B cell (primary cell): ENCODE measurements around the gene BCKDHA. TPM values are rescaled to one million over a fixed set of nuclear protein-coding genes. Genes with fewer than 3 reads are reported as not detected.

Experiments
- ATAC-seq: fragments of 200-7000 bp; cut with Tn5 transposase; one replicate; pipeline ENCODE4 v1.10.0; 2021; ENCODE audit warnings: low read depth, mild to moderate bottlenecking, moderate number of reproducible peaks, moderate library complexity
- CTCF ChIA-PET: fragments of 350-600 bp; sonication (Branson Sonifier 250); formaldehyde crosslinking; loops from one replicate; lab custom pipeline; 2021; ENCODE audit warnings: antibody characterized with exemption, inconsistent platforms; lab: Charles Lee
- POLR2A ChIA-PET: fragments of 350-600 bp; sonication (Branson Sonifier 250); formaldehyde crosslinking; loops from one replicate; lab custom pipeline; 2021; ENCODE audit warnings: antibody characterized with exemption; lab: Charles Lee
- DNase-seq: peaks from one replicate; pipeline ENCODE4 v3.0.0; 2013
- H2AFZ ChIP-seq: 2 replicates; pipeline ENCODE4 v1.6.1; 2012; ENCODE audit warnings: mild to moderate bottlenecking, low read depth, low read length; ENCODE audit not compliant: insufficient read depth, poor library complexity, severe bottlenecking
- H3K27ac ChIP-seq, 2 donors: 1 replicate in 1 of 2; 2 replicates in 1 of 2; pipeline ENCODE4 v1.5.1; 2012 to 2013; ENCODE audit warnings: low read length in 2 of 2, mild to moderate bottlenecking in 2 of 2, moderate library complexity in 1 of 2
- H3K27me3 ChIP-seq, 4 experiments: fragments of 200-600 bp in 1 of 4; sonication (generic) in 1 of 4; replicated peaks in 1 of 4; 1 replicate in 2 of 4; 2 replicates in 2 of 4; pipeline versions ENCODE4 v1.6.1 to v1.7.0; 2013 to 2016; ENCODE audit warnings: low read length in 3 of 4, mild to moderate bottlenecking in 2 of 4, mixed read lengths in 1 of 4, moderate library complexity in 1 of 4; ENCODE audit not compliant: insufficient read depth in 4 of 4, control insufficient read depth in 3 of 4; ENCODE audit errors: control extremely low read depth in 1 of 4
- H3K36me3 ChIP-seq, 2 experiments: replicated peaks in 1 of 2; 1 replicate in 1 of 2; 2 replicates in 1 of 2; pipeline versions ENCODE4 v1.6.1 to v1.7.1; 2013; ENCODE audit warnings: low read length in 1 of 2; ENCODE audit not compliant: insufficient read depth in 2 of 2, control insufficient read depth in 1 of 2; ENCODE audit errors: control extremely low read depth in 1 of 2, extremely low read depth in 1 of 2
- H3K4me1 ChIP-seq, 2 donors: fragments of 200-600 bp in 1 of 2; sonication (generic) in 1 of 2; 1 replicate in 1 of 2; 2 replicates in 1 of 2; pipeline versions ENCODE4 v1.5.1 to v1.6.1; 2013 to 2017; ENCODE audit warnings: low read length in 2 of 2; ENCODE audit not compliant: control insufficient read depth in 2 of 2, insufficient read depth in 2 of 2
- H3K4me2 ChIP-seq: replicated peaks from 2 replicates; pipeline ENCODE3; 2012; ENCODE audit warnings: mild to moderate bottlenecking, low read depth, low read length; ENCODE audit not compliant: poor library complexity, severe bottlenecking
- H3K4me3 ChIP-seq, 5 experiments: fragments of 200-600 bp in 1 of 5; sonication (generic) in 1 of 5; 1 replicate in 3 of 5; 2 replicates in 2 of 5; pipeline versions ENCODE4 v1.5.1 to v1.7.0; 2011 to 2016; ENCODE audit warnings: low read length in 4 of 5, mild to moderate bottlenecking in 4 of 5, low read depth in 2 of 5, control low read depth in 1 of 5, moderate library complexity in 1 of 5; ENCODE audit not compliant: insufficient read depth in 1 of 5; ENCODE audit errors: control extremely low read depth in 1 of 5, extremely low read depth in 1 of 5
- H3K79me2 ChIP-seq: fragments of 200-600 bp; sonication (generic); one replicate; pipeline ENCODE4 v1.6.0; 2016; ENCODE audit warnings: low read length; ENCODE audit not compliant: control insufficient read depth, insufficient read depth
- H3K9ac ChIP-seq: fragments of 200-600 bp; sonication (generic); 2 replicates; pipeline ENCODE4 v1.6.1; 2017; ENCODE audit warnings: mild to moderate bottlenecking, low read length, moderate library complexity
- H3K9me3 ChIP-seq, 3 donors: one replicate each; pipeline versions ENCODE4 v1.6.1 to v1.7.1; 2013; ENCODE audit warnings: low read length in 2 of 3; ENCODE audit not compliant: control insufficient read depth in 2 of 3, insufficient read depth in 1 of 3; ENCODE audit errors: control extremely low read depth in 1 of 3
- H4K20me1 ChIP-seq: 2 replicates; pipeline ENCODE4 v1.6.0; 2012; ENCODE audit warnings: mild to moderate bottlenecking, low read length; ENCODE audit not compliant: insufficient read depth, control insufficient read depth, poor library complexity, severe bottlenecking
- H3K27ac Mint-ChIP-seq: one replicate; pipeline ENCODE4 v1.8.0; 2021; ENCODE audit warnings: mixed read lengths
- H3K27me3 Mint-ChIP-seq: one replicate; pipeline ENCODE4 v1.8.0; 2021; ENCODE audit warnings: mixed read lengths
- H3K4me1 Mint-ChIP-seq: one replicate; pipeline ENCODE4 v1.8.0; 2021; ENCODE audit warnings: mixed read lengths
- H3K4me3 Mint-ChIP-seq: one replicate; pipeline ENCODE4 v1.8.0; 2021; ENCODE audit warnings: mixed read lengths
- H3K9me3 Mint-ChIP-seq: one replicate; pipeline ENCODE4 v1.8.0; 2022; ENCODE audit warnings: mixed read lengths; ENCODE audit not compliant: insufficient read depth
- CTCF ChIP-seq: fragments of 200-600 bp; IDR thresholded peaks from one replicate; pipeline ENCODE4 v1.8.0; 2022; ENCODE audit warnings: antibody characterized with exemption, mild to moderate bottlenecking
- EZH2 ChIP-seq: IDR thresholded peaks from 2 replicates; pipeline ENCODE4 v1.6.1; 2012; ENCODE audit warnings: borderline replicate concordance, low read depth, mild to moderate bottlenecking, moderate library complexity, low read length; ENCODE audit not compliant: insufficient read depth, poor library complexity, severe bottlenecking
- WGBS: methylation state at CpG from one replicate; pipeline ENCODE4 v1.1.5; 2013; ENCODE audit warnings: missing lambda C conversion rate; ENCODE audit not compliant: insufficient coverage; 5-methylcytosine and 5-hydroxymethylcytosine counted together
- intact Hi-C: fragments of 100-400 bp; cut with micrococcal nuclease; formaldehyde crosslinking; loops from one replicate; pipeline ENCODE4 v1.10.0; 2022
- polyA plus RNA-seq: library from polyadenylated mRNA; depleted of rRNA; stranded (reverse); fragments of >200 nt; gene quantifications from 2 replicates; pipeline ENCODE4 v1.2.3, GENCODE V29; 2012
- total RNA-seq, 2 donors: library from RNA; stranded (reverse); fragments of 120-200 nt in 1 of 2; gene quantifications; 1 replicate in 1 of 2; 2 replicates in 1 of 2; pipeline versions ENCODE4 v1.2.3 to v1.2.4, GENCODE V29; 2013 to 2022

BCKDHA gene
- total and polyA plus RNA-seq, 2 donors (not counting 1 experiment from before 2014, with no cell fraction given) = 20.6 to 39.7 TPM

DNA sequence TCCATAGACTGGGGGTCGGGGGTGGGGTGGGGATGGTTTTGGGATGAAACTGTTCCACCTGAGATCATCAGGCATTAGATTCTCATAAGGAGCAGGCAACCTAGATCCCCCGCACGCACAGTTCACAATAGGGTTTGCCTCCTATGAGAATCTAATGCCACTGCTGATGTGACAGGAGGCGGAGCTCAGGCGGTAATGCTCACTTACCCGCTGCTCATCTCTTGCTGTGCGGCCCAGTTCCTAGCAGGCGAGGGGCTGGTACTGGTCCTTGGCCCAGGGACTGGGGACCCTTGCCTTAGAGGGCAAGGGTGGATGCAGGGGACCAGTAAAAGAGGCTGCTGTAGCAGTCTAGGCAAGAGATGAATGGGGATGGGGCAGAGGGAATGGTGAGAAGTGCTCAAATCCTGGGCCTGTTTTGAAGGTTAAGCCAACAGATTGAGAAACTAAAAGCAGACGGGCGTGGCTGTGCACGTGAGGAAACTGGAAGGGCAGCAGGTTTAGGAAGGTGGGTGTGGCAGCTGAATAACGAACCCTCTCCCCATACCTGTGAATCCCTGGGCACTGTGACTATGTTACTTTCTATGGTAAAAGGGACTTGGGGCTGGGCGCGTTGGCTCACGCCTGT, 43.8 kb downstream of the BCKDHA start:
- 96% methylated on average over 11 of the region's 15 CpGs for WGBS
- H2AFZ ChIP-seq = no peak overlapping the region
- no peaks in the 10 kb centered on the region for H4K20me1 ChIP-seq
- no peak for DNase-seq
- peaks cover 12% of the 10 kb centered on the region for H3K79me2 ChIP-seq
- intact Hi-C loops = no loop called here
- Mint-ChIP-seq H3K4me1 (peaks cover 15% of the 10 kb centered on the region), H3K9me3 (no peaks in the 10 kb centered on the region), H3K4me3 (no peak overlapping the region), H3K27me3 (peaks cover 13% of the 10 kb centered on the region), H3K27ac (no peak overlapping the region)
- H3K27ac ChIP-seq = no peak overlapping the region
- no peak overlapping the region for H3K4me3 ChIP-seq
- ChIA-PET POLR2A (interaction anchor here (0.6 kb wide), 1 partner anchor 75 kb away, joined by 7 read pairs; no protein-coding TSS in a partner anchor), CTCF (interaction anchor here (0.7 to 2.0 kb wide), 4 partner anchors 94 to 127 kb away, joined by 3 to 7 read pairs (median 3); no protein-coding TSS in a partner anchor)
- H3K4me1 ChIP-seq = peaks cover 8 to 14% of the 10 kb centered on the region in 2 donors
- TF ChIP-seq EZH2 (no peak), CTCF (no peak)
- ATAC-seq = no peak
- H3K27me3 ChIP-seq = peaks cover 0 to 4% (median 0%) of the 10 kb centered on the region in 4 experiments
- H3K36me3 ChIP-seq = peaks cover 0 to 10% of the 10 kb centered on the region in 2 experiments
- H3K9ac ChIP-seq = no peak overlapping the region
- no peak overlapping the region for H3K4me2 ChIP-seq
- no peaks in the 10 kb centered on the region for H3K9me3 ChIP-seq
